Brain microvascular endothelial cell (primary cell): ENCODE results near the gene UVSSA.

Experiments used
- DNase-seq: peaks from one replicate; pipeline ENCODE4 v3.0.0-alpha.2; 2020
- H3K27ac ChIP-seq: fragments of 250-450 bp; sonication (Bioruptor Pico); 2 replicates; pipeline ENCODE4 v1.5.1; 2020; ENCODE audit warnings: mild to moderate bottlenecking, moderate library complexity
- H3K27me3 ChIP-seq: fragments of 250-450 bp; sonication (Bioruptor Pico); replicated peaks from 2 replicates; pipeline ENCODE4 v1.5.1; 2020; ENCODE audit warnings: mild to moderate bottlenecking
- H3K36me3 ChIP-seq: fragments of 250-450 bp; sonication (Bioruptor Pico); replicated peaks from 2 replicates; pipeline ENCODE4 v1.5.1; 2020; ENCODE audit warnings: mild to moderate bottlenecking
- H3K4me3 ChIP-seq: 2 replicates; pipeline ENCODE4 v1.5.1; 2011; ENCODE audit warnings: low read depth, mild to moderate bottlenecking, control low read depth, low read length, moderate library complexity
- in situ Hi-C: cut with HindIII; loops from 2 replicates; pipeline ENCODE4 v1.10.0; 2017; ENCODE audit warnings: low sequenced_read_pairs, low pct_ligation_motif_present
- TF ChIP-seq, protein P1 (sequence below): IDR thresholded peaks from 2 replicates; pipeline ENCODE4 v1.5.1; 2011; ENCODE audit warnings: low read depth, mild to moderate bottlenecking, moderate library complexity, low read length, control low read depth, inconsistent platforms; ENCODE audit errors: missing control alignments

Gene UVSSA, protein sequence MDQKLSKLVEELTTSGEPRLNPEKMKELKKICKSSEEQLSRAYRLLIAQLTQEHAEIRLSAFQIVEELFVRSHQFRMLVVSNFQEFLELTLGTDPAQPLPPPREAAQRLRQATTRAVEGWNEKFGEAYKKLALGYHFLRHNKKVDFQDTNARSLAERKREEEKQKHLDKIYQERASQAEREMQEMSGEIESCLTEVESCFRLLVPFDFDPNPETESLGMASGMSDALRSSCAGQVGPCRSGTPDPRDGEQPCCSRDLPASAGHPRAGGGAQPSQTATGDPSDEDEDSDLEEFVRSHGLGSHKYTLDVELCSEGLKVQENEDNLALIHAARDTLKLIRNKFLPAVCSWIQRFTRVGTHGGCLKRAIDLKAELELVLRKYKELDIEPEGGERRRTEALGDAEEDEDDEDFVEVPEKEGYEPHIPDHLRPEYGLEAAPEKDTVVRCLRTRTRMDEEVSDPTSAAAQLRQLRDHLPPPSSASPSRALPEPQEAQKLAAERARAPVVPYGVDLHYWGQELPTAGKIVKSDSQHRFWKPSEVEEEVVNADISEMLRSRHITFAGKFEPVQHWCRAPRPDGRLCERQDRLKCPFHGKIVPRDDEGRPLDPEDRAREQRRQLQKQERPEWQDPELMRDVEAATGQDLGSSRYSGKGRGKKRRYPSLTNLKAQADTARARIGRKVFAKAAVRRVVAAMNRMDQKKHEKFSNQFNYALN

GRCh38 chr4:1346781-1347409 lies at the start of gene UVSSA:
Gene UVSSA (plus strand): TSS chr4:1347208. CDS start chr4:1348092, 884 bp downstream.
- Histone ChIP-seq H3K4me3 (peak within 1 kb of the TSS; percentile 73), H3K27ac (peak within 1 kb of the TSS; percentile 94), H3K36me3 (no peaks in the 10 kb centered on the region), H3K27me3 (no peaks in the 10 kb centered on the region)
- in situ Hi-C loops, result no loop called here
- peak; percentile 99 for DNase-seq
- TF ChIP-seq, protein P1, sequence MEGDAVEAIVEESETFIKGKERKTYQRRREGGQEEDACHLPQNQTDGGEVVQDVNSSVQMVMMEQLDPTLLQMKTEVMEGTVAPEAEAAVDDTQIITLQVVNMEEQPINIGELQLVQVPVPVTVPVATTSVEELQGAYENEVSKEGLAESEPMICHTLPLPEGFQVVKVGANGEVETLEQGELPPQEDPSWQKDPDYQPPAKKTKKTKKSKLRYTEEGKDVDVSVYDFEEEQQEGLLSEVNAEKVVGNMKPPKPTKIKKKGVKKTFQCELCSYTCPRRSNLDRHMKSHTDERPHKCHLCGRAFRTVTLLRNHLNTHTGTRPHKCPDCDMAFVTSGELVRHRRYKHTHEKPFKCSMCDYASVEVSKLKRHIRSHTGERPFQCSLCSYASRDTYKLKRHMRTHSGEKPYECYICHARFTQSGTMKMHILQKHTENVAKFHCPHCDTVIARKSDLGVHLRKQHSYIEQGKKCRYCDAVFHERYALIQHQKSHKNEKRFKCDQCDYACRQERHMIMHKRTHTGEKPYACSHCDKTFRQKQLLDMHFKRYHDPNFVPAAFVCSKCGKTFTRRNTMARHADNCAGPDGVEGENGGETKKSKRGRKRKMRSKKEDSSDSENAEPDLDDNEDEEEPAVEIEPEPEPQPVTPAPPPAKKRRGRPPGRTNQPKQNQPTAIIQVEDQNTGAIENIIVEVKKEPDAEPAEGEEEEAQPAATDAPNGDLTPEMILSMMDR, result no peak

- TF ChIP-seq, protein P1, result no peak
- DNase-seq, result no peak
- Histone ChIP-seq H3K36me3 (peaks cover 24% of the 10 kb centered on the region), H3K4me3 (no peak overlapping the region), H3K27ac (no peak overlapping the region), H3K27me3 (no peaks in the 10 kb centered on the region)
- in situ Hi-C loops, result no loop called here
Observed at GRCh38 chr4:1297456-1298325, 49.3 kb upstream of the UVSSA start.

- in situ Hi-C loops, result no loop called here
- TF ChIP-seq, protein P1, result no peak
- H3K27ac ChIP-seq, result no peak overlapping the region
- H3K4me3 ChIP-seq, result no peak overlapping the region
- H3K36me3 ChIP-seq, result peaks cover 24% of the 10 kb centered on the region
- no peaks in the 10 kb centered on the region for H3K27me3 ChIP-seq
- DNase-seq, result no peak
Observed at GRCh38 chr4:1298461-1298860, 48.5 kb upstream of the UVSSA start.

DNA sequence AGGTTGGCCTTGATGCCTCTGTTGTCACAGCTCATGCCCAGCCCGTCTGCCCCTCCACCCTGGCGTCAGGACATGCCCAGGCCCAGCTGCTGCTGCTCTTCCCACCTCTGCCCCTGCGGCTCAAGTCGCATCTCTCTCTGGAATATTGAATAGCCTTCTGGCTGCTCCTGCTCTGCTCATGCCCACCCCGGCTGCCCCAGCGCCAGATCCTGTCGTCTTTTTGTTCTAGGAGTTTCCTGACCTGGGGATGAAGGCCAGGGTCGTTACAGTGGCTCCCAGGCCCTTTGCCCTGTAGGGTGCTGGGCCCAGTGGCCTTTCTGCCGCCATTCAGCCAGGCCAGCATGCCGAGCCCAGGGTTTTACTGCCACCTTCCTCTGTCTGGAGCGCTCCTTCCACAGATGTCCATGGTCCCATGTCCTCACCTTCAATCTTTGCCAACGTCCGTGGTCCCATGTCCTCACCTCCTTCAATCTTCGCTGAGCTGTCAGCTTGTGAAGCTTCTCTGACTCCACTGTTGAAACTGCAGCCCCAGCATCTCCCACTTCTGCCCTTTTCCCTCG lies 47.6 kb upstream of the UVSSA start:
- Histone ChIP-seq H3K36me3 (peaks cover 24% of the 10 kb centered on the region), H3K4me3 (no peak overlapping the region)

More for the DNA sequence above, 47.6 kb upstream of the UVSSA start:
- Histone ChIP-seq H3K27ac (no peak overlapping the region), H3K27me3 (no peaks in the 10 kb centered on the region)
- in situ Hi-C loops, result no loop called here
- DNase-seq, result no peak
- TF ChIP-seq, protein P1, result no peak
